Vagina (tissue), 2 donors: ENCODE measurements around the gene PRSS21. TPM values are rescaled to one million over a fixed set of nuclear protein-coding genes. Genes with fewer than 3 reads are reported as not detected.

Source experiments
- DNase-seq, 2 donors: peaks; one replicate each; pipeline ENCODE4 v3.0.0-alpha.2; 2017; ENCODE audit errors: extremely low spot score in 2 of 2
- H3K27ac ChIP-seq: fragments of 200-600 bp; sonication (generic); one replicate; pipeline ENCODE4 v1.5.1; 2019
- H3K27me3 ChIP-seq: fragments of 200-600 bp; sonication (generic); one replicate; pipeline ENCODE4 v1.5.1; 2019
- H3K36me3 ChIP-seq, 2 donors: fragments of 200-600 bp; sonication (generic); one replicate each; pipeline ENCODE4 v1.5.1; 2017 to 2019
- H3K4me1 ChIP-seq: fragments of 200-600 bp; sonication (generic); one replicate; pipeline ENCODE4 v1.5.1; 2019
- H3K4me3 ChIP-seq, 2 donors: fragments of 200-600 bp; sonication (generic); 1 replicate in 1 of 2; 2 replicates in 1 of 2; pipeline ENCODE4 v1.5.1; 2016 to 2019
- H3K9me3 ChIP-seq: fragments of 200-600 bp; sonication (generic); one replicate; pipeline ENCODE4 v1.5.1; 2019
- POLR2A ChIP-seq, 2 donors: fragments of 450-650 bp; IDR thresholded peaks; one replicate each; pipeline ENCODE4 v1.6.1; 2017; ENCODE audit warnings: antibody characterized with exemption in 2 of 2, mild to moderate bottlenecking in 2 of 2, moderate library complexity in 2 of 2
- POLR2AphosphoS5 ChIP-seq, 2 donors: sonication (generic); formaldehyde crosslinking; IDR thresholded peaks; one replicate each; pipeline ENCODE4 v1.9.0; 2017; ENCODE audit warnings: antibody characterized with exemption in 2 of 2, mild to moderate bottlenecking in 2 of 2, low read depth in 1 of 2; ENCODE audit not compliant: insufficient read depth in 1 of 2
- intact Hi-C: fragments of 100-400 bp; cut with DNase I; formaldehyde crosslinking; loops from one replicate; pipeline ENCODE4 v1.15.1; 2023
- total RNA-seq: library from RNA; depleted of rRNA; stranded (reverse); fragments of >200 nt; gene quantifications from one replicate; pipeline ENCODE4 v1.2.3, GENCODE V29; 2016
- TF ChIP-seq, protein P1 (sequence below), 3 experiments: fragments of 450-650 bp in 2 of 3; fragments of 200-600 bp in 1 of 3; sonication (generic) in 1 of 3; IDR thresholded peaks; one replicate each; pipeline ENCODE4 v1.5.1; 2017 to 2019; ENCODE audit warnings: antibody characterized with exemption in 3 of 3, mild to moderate bottlenecking in 2 of 3, moderate library complexity in 2 of 3

PRSS21 gene
- total RNA-seq, 1 donor from 2014 or later = not detected

DNA sequence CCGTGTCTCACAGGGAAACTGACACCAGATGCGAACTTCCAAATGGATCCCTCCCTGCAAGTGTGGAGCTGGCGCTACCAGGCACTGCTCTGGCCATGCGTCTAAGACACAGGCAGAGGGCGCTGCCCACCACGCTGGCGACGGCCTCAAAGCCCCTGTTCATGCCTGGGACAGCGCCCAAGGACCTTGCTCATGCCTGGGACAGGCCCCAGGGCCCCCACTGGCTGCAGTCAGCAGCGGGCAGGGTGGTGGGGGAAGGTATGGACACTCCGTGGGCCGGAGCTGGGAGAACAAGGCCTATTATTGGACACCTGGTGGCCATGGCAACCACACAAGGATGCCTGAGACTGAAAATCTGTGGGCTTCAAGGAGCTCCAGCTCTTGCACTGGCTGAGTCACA is 21.9 kb downstream of the PRSS21 start:
- intact Hi-C loops = loop anchor here (10.0 kb wide), 1 partner anchor 646 kb away; no protein-coding TSS in a partner anchor
- DNase-seq = no peak
- Histone ChIP-seq H3K27me3 (no peaks in the 10 kb centered on the region), H3K4me1 (peaks cover 23% of the 10 kb centered on the region), H3K9me3 (no peaks in the 10 kb centered on the region), H3K27ac (no peak overlapping the region), H3K36me3 (no peaks in the 10 kb centered on the region), H3K4me3 (no peak overlapping the region)
- TF ChIP-seq POLR2A (IDR thresholded peaks at IDR 0.05) = no peak
- TF ChIP-seq, protein P1, sequence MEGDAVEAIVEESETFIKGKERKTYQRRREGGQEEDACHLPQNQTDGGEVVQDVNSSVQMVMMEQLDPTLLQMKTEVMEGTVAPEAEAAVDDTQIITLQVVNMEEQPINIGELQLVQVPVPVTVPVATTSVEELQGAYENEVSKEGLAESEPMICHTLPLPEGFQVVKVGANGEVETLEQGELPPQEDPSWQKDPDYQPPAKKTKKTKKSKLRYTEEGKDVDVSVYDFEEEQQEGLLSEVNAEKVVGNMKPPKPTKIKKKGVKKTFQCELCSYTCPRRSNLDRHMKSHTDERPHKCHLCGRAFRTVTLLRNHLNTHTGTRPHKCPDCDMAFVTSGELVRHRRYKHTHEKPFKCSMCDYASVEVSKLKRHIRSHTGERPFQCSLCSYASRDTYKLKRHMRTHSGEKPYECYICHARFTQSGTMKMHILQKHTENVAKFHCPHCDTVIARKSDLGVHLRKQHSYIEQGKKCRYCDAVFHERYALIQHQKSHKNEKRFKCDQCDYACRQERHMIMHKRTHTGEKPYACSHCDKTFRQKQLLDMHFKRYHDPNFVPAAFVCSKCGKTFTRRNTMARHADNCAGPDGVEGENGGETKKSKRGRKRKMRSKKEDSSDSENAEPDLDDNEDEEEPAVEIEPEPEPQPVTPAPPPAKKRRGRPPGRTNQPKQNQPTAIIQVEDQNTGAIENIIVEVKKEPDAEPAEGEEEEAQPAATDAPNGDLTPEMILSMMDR (IDR thresholded peaks at IDR 0.05) = peak in 2 of 3 experiments; percentile 29 to 63
- TF ChIP-seq POLR2AphosphoS5 (IDR thresholded peaks at IDR 0.05; ENCODE audit: insufficient read depth in 1 of 2, low read depth in 1 of 2) = no peak

DNA sequence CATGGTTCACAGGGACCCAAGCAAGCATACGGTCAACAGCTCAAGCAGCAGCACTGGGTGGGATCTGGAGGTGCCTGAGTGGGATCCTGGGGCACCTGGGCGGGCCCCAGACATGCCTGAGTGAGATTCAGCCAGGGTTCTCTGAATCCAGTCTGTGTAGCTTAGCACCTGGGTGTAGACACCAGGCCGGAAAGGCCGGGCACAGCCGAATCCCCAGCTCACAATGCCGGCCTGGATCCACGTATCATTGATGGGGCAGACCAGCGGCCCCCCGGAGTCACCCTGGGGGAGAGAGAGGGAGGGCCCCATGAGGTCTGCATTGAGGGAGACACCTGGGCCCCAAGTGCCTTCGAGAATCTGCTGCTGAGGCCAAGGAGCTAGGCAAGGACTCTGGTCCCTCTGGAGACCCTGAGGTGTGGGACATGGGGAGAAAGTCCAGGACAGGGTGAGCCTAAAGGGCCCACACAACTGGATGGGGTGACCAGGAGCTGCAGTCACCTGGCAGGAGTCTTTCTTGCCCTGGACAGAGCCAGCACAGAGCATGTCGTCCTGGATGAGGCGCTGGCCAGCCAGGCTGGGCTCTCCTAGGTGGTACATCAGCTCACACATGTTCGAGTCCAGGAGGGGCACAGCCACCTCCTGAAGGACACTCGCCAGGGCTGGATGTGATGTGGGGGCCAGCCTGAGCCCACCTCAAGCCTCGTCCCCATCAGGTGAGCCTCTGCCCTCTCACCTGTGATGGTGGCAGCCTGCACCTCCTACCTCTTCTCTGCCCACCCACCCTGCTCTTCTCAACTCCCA is 22.8 kb downstream of the PRSS21 start:
- H3K4me1 ChIP-seq = peaks cover 23% of the 10 kb centered on the region
- H3K36me3 ChIP-seq = no peaks in the 10 kb centered on the region
- H3K27me3 ChIP-seq = no peaks in the 10 kb centered on the region
- intact Hi-C loops = loop anchor here (10.0 kb wide), 1 partner anchor 645 kb away; no protein-coding TSS in a partner anchor
- no peak for DNase-seq
- H3K27ac ChIP-seq = no peak overlapping the region
- no peak overlapping the region for H3K4me3 ChIP-seq
- TF ChIP-seq, protein P1 (IDR thresholded peaks at IDR 0.05) = no peak
- TF ChIP-seq POLR2AphosphoS5 (IDR thresholded peaks at IDR 0.05; ENCODE audit: insufficient read depth in 1 of 2, low read depth in 1 of 2) = no peak
- no peak for TF ChIP-seq POLR2A (IDR thresholded peaks at IDR 0.05)
- H3K9me3 ChIP-seq = no peaks in the 10 kb centered on the region

DNA sequence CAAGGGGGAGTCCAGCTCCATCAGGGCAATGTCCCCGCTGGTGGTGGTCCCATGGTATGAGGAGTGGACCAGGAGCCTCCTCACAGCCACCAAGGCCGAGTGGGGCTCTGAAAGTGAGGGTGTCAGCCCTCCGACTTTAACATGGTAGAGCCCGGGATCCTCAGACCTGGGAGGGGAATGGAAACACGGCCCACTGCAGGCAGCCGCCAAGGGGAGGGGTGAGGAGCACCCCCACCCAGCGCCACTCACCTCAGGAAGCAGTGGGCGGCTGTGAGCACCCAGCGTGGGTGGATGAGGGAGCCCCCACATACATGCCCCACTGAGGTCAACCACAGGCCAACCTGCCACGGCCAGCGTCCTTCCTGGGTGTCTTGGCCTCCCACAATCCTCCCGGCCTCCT is 23.9 kb downstream of the PRSS21 start:
- intact Hi-C loops = no loop called here
- H3K4me3 ChIP-seq = no peak overlapping the region
- DNase-seq = no peak
- H3K27me3 ChIP-seq = no peaks in the 10 kb centered on the region
- H3K4me1 ChIP-seq = peaks cover 15% of the 10 kb centered on the region
- TF ChIP-seq POLR2AphosphoS5 (IDR thresholded peaks at IDR 0.05; ENCODE audit: insufficient read depth in 1 of 2, low read depth in 1 of 2) (no peak), POLR2A (IDR thresholded peaks at IDR 0.05) (no peak)
- TF ChIP-seq, protein P1 (IDR thresholded peaks at IDR 0.05) = no peak
- no peaks in the 10 kb centered on the region for H3K36me3 ChIP-seq
- no peaks in the 10 kb centered on the region for H3K9me3 ChIP-seq
- no peak overlapping the region for H3K27ac ChIP-seq

DNA sequence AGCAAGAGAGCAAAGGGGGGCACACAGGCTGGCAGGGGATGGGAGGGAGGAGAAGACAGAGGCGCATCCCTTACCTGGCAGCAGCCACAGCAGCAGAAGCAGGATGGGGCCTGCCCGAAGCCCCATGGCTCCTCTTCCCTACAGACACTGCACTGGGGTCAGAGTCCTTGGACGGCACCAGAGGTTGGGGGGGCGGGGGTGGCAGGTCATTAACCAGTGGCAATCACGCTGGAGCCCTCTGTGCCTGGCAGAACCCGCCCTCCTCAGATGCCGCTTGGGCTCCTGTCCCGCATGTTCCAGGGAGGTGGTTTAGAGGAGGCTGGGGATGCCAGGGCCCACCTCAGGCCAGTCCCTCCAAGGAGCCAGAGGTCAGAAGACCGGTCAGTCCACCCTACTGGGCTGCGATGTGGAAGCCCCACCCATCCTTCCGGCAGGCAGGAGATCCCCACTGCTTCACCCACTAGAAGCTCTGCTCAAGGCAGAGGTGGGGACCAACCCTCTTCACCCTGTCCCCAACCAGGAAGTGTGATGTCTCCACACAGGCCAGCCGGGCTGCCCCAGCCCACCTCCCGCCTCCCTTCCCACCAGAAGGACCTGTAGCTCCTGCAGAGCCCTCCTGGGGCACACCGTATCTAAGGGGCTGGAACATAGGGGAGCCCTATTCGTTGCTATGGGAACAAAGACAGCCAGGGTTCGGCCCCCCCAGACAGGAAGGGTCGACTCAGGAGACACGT is 24.7 kb downstream of the PRSS21 start:
- H3K9me3 ChIP-seq = no peaks in the 10 kb centered on the region
- H3K36me3 ChIP-seq = no peaks in the 10 kb centered on the region
- intact Hi-C loops = no loop called here
- H3K27me3 ChIP-seq = no peaks in the 10 kb centered on the region
- peak overlapping the region in 1 of 2 donors; percentile 2 for H3K4me3 ChIP-seq
- H3K27ac ChIP-seq = no peak overlapping the region
- H3K4me1 ChIP-seq = peaks cover 15% of the 10 kb centered on the region
- DNase-seq = no peak
- TF ChIP-seq, protein P1 (IDR thresholded peaks at IDR 0.05) = no peak
- TF ChIP-seq POLR2A (IDR thresholded peaks at IDR 0.05) = no peak
- no peak for TF ChIP-seq POLR2AphosphoS5 (IDR thresholded peaks at IDR 0.05; ENCODE audit: insufficient read depth in 1 of 2, low read depth in 1 of 2)
